GM12865 (cell line): ENCODE results near the gene ATP8B3.

Experiments
- DNase-seq: peaks from one replicate; pipeline ENCODE4 v3.0.0; 2010; ENCODE audit warnings: low read depth
- H3K4me3 ChIP-seq: 2 replicates; pipeline ENCODE4 v1.5.1; 2011; ENCODE audit warnings: mild to moderate bottlenecking, low read depth, low read length, control low read depth
- TF ChIP-seq, protein P1 (sequence below): IDR thresholded peaks from 2 replicates; pipeline ENCODE4 v1.5.1; 2011; ENCODE audit warnings: low read length, control low read depth, low read depth, inconsistent platforms; ENCODE audit not compliant: insufficient read depth; ENCODE audit errors: missing control alignments

The ATP8B3 gene, protein sequence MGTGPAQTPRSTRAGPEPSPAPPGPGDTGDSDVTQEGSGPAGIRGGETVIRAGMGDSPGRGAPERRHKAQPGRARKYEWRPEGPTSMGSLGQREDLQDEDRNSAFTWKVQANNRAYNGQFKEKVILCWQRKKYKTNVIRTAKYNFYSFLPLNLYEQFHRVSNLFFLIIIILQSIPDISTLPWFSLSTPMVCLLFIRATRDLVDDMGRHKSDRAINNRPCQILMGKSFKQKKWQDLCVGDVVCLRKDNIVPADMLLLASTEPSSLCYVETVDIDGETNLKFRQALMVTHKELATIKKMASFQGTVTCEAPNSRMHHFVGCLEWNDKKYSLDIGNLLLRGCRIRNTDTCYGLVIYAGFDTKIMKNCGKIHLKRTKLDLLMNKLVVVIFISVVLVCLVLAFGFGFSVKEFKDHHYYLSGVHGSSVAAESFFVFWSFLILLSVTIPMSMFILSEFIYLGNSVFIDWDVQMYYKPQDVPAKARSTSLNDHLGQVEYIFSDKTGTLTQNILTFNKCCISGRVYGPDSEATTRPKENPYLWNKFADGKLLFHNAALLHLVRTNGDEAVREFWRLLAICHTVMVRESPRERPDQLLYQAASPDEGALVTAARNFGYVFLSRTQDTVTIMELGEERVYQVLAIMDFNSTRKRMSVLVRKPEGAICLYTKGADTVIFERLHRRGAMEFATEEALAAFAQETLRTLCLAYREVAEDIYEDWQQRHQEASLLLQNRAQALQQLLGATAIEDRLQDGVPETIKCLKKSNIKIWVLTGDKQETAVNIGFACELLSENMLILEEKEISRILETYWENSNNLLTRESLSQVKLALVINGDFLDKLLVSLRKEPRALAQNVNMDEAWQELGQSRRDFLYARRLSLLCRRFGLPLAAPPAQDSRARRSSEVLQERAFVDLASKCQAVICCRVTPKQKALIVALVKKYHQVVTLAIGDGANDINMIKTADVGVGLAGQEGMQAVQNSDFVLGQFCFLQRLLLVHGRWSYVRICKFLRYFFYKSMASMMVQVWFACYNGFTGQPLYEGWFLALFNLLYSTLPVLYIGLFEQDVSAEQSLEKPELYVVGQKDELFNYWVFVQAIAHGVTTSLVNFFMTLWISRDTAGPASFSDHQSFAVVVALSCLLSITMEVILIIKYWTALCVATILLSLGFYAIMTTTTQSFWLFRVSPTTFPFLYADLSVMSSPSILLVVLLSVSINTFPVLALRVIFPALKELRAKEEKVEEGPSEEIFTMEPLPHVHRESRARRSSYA (N-terminal part only)

DNA sequence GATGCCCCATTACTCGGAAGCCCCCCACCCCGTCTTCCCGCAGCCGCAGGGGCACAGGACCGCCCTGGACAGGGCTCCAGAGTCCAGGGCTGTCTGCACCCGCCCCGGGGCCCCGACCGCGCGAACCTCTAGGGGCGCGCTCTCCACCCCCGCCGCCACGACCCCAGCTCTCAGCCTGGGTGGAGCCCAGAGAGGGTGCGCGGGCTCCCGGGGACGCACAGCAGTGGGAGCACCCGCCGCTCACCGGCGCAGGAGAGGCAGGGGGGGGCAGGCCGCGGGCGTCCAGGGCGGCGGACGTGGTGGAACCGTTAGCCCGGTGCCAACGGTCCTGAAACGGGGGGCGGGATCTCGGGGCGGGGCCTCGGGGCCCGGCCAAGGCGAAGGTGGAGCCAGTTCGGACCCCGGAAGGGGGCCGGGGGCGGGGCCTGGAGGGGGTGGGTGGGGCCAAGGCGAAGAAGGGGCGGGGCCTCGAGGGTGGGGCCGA lies at the start of gene ATP8B3:
TSS of gene ATP8B3 (minus strand) at position 335 of the 484 bp plus-strand sequence. CDS start 540 bp downstream, outside the sequence.
- no peak for DNase-seq

DNA sequence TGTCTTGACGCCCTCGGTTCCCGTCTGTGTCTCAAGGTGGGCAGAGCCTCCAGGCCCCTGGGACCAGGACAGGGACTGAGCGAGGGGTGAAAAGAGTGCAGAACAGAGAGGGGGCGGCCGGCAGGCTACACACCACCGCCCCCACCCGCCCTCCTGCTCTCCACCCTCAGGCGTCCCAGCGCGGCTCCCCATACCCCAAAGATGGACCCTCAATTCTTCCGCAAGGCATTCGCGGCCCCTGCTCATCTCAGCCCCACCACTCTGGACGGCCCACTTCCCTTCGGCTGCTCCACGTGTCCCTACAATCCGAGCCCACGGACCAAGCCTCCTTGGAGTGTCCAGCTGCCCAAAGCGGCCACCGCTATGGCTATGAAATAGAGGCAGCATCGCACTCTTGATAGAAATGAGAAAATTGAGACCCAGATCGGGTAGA lies 49.5 kb upstream of the ATP8B3 start:
- TF ChIP-seq, protein P1, sequence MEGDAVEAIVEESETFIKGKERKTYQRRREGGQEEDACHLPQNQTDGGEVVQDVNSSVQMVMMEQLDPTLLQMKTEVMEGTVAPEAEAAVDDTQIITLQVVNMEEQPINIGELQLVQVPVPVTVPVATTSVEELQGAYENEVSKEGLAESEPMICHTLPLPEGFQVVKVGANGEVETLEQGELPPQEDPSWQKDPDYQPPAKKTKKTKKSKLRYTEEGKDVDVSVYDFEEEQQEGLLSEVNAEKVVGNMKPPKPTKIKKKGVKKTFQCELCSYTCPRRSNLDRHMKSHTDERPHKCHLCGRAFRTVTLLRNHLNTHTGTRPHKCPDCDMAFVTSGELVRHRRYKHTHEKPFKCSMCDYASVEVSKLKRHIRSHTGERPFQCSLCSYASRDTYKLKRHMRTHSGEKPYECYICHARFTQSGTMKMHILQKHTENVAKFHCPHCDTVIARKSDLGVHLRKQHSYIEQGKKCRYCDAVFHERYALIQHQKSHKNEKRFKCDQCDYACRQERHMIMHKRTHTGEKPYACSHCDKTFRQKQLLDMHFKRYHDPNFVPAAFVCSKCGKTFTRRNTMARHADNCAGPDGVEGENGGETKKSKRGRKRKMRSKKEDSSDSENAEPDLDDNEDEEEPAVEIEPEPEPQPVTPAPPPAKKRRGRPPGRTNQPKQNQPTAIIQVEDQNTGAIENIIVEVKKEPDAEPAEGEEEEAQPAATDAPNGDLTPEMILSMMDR: no peak
- DNase-seq: no peak
- H3K4me3 ChIP-seq: peak overlapping the region; percentile 92

More for the DNA sequence above, at the start of gene ATP8B3:
- peak within 1 kb of the TSS; percentile 51 for H3K4me3 ChIP-seq
- TF ChIP-seq, protein P1: peak; percentile 32

DNA sequence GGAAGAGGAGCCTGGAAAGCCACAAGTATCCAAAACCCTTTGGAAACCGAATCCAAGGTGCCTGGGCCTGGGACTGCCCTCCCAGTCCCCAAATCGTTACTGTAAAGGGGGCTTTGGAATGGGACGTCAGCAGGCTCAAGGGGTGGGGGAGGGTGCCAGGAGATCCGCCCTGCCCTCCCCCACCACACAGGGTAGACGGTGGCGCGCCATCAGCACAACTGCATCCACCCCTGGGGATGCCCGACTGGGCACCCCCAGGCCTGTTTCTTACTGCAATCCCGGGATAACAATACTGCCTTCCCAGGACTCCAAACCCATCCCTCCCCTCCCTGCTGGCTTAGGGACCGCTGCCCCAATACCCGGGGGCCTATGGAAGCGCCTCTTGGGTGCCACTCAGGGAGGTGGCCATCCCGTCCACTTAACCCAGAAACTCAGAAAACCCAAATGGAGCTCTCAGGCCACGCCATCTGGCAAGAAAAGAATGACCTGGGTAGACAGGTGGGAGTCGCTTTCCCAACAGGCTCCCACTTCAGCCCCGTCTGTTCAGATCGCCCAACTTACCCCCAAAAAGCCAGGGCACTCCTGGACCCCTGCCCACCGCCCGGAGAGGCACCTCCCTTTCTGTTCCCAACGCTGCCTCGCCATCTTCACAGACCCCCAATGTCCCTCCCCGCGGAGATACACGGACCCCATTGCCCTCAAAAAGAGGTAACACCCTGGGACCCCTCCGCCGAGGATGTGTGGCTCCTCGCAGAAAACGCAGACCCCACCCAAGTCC lies 48.9 kb upstream of the ATP8B3 start:
- no peak for DNase-seq
- TF ChIP-seq, protein P1: no peak
- H3K4me3 ChIP-seq: peak overlapping the region; percentile 92

DNA sequence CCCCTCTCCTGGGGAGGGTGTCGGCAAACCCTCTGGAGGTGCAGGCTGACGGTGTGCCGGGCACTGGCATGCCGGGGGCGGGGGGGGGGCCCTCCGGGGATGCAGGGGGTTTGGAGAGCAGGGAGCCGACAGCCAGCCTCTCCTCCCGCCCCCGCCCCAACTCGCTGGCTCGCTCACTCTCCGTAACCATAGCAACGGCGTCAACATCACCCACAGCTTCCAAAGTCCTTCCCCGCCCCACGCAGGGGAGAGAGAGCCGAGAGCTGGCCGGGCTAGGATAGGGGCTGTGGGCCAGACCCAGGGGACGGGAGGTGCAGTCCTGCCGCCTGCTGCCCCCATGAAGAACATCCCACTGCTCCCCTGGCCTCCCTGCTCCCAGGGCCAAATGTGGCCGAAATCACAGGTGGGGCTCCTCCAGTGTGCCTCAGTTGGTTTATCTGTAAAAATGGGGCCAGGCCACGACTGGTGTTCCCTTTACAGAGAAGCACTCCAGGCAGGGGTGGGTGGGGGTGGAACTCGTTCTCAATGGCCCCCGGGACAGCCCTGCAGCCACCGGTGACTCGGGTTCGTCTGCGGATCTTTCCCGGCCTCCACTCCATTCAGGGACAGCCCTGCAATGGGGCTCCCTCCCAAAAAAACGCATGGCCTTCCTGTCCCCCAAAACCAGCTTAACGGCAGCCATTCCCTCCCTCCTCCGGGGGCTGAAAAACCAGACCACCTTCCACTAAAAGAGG lies 48.1 kb upstream of the ATP8B3 start:
- peak overlapping the region; percentile 92 for H3K4me3 ChIP-seq
- DNase-seq: peak; percentile 49
- TF ChIP-seq, protein P1: no peak

DNA sequence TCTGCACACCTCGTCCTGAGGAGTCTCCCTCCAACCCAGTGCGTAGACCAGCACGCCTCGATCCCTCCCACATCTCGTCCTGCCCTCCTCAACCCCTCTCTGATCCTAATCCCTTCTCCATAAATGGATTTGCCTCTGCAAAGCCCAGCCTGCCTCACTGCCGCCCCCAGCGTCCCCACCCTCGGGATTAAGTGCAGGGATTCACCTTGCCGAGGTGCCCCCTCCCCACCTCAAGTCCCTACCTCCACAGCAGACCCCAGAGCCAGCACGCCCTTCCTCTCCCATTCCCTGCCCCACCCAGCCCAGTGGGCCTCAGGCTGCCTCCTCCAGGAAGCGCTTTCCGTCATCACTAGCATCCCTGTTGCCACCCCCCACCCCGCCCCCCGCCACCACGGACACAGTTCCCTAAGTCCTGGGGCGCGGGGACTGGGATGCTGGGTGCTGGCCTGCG lies 47.3 kb upstream of the ATP8B3 start:
- no peak for DNase-seq
- TF ChIP-seq, protein P1: no peak
- H3K4me3 ChIP-seq: no peak overlapping the region
